ENCODE data around the gene CYGB. TPM values are rescaled to one million over a fixed set of nuclear protein-coding genes. Genes with fewer than 3 reads are reported as not detected.

Gene CYGB
- total and polyA plus RNA-seq, 2 of the 13 experiments (the other 11 are each of a cell fraction or from before 2014, with no cell fraction given) = 18.9 to 27.1 TPM

DNA sequence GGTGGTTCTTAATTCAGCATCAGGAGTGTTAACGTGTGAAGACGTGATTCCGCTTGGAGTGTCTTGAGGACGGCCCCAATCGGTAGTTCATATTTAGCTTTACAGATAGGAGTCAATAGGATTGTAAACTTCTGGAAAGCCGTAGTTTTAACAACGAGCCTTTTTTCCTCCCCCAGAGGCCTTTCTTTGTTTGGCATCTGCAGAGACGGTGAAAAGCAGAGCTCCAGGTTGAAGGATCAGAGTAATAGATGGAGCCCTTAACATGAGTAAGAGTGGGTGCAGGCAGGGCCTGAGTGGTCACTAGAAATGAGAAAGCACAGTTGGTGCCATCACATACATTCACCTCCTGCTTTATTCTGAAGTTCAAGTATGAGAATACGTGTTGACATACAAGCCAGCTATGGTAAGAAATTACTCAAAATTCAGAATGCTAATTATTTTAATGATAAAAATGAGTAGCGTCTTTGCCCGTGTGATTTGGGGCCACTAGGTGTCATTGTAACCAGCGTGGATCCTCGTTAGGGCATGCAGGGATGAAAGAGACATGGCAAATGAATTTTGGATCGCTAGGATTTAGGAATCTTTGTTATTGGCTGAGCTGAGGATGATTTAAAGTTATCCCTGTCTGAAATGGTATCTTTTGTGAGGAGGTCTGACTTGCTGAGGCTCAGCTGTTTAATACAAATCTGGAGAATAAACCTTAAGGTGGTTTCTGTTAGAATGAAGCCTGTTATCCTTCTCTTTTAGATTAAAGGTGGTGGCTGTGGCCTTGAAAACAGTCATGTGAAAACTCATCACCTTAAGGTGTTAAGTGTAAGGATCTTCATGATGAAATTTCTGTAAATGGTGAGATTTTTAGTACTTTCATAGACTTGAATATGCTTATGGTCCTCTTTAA is 20.9 kb upstream of the CYGB start (continued):
- no peak for TF ChIP-seq TAF15 (IDR thresholded peaks at IDR 0.05; ENCODE audit: low read depth, low read length, poor library complexity, severe bottlenecking)
- no peak for TF ChIP-seq ZNF737 (CRISPR knock-in tag; IDR thresholded peaks at IDR 0.05; ENCODE audit: borderline replicate concordance)
- TF ChIP-seq ZIK1 (CRISPR knock-in tag; IDR thresholded peaks at IDR 0.05; ENCODE audit: borderline replicate concordance, low read depth) = no peak
- no peak for TF ChIP-seq NFKBIZ (CRISPR knock-in tag; IDR thresholded peaks at IDR 0.05)
- no peak for TF ChIP-seq HES4 (CRISPR knock-in tag; IDR thresholded peaks at IDR 0.05; ENCODE audit: borderline replicate concordance)
- TF ChIP-seq, protein P1, sequence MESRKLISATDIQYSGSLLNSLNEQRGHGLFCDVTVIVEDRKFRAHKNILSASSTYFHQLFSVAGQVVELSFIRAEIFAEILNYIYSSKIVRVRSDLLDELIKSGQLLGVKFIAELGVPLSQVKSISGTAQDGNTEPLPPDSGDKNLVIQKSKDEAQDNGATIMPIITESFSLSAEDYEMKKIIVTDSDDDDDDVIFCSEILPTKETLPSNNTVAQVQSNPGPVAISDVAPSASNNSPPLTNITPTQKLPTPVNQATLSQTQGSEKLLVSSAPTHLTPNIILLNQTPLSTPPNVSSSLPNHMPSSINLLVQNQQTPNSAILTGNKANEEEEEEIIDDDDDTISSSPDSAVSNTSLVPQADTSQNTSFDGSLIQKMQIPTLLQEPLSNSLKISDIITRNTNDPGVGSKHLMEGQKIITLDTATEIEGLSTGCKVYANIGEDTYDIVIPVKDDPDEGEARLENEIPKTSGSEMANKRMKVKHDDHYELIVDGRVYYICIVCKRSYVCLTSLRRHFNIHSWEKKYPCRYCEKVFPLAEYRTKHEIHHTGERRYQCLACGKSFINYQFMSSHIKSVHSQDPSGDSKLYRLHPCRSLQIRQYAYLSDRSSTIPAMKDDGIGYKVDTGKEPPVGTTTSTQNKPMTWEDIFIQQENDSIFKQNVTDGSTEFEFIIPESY (CRISPR knock-in tag; IDR thresholded peaks at IDR 0.05) = no peak
- TF ChIP-seq, protein P2, sequence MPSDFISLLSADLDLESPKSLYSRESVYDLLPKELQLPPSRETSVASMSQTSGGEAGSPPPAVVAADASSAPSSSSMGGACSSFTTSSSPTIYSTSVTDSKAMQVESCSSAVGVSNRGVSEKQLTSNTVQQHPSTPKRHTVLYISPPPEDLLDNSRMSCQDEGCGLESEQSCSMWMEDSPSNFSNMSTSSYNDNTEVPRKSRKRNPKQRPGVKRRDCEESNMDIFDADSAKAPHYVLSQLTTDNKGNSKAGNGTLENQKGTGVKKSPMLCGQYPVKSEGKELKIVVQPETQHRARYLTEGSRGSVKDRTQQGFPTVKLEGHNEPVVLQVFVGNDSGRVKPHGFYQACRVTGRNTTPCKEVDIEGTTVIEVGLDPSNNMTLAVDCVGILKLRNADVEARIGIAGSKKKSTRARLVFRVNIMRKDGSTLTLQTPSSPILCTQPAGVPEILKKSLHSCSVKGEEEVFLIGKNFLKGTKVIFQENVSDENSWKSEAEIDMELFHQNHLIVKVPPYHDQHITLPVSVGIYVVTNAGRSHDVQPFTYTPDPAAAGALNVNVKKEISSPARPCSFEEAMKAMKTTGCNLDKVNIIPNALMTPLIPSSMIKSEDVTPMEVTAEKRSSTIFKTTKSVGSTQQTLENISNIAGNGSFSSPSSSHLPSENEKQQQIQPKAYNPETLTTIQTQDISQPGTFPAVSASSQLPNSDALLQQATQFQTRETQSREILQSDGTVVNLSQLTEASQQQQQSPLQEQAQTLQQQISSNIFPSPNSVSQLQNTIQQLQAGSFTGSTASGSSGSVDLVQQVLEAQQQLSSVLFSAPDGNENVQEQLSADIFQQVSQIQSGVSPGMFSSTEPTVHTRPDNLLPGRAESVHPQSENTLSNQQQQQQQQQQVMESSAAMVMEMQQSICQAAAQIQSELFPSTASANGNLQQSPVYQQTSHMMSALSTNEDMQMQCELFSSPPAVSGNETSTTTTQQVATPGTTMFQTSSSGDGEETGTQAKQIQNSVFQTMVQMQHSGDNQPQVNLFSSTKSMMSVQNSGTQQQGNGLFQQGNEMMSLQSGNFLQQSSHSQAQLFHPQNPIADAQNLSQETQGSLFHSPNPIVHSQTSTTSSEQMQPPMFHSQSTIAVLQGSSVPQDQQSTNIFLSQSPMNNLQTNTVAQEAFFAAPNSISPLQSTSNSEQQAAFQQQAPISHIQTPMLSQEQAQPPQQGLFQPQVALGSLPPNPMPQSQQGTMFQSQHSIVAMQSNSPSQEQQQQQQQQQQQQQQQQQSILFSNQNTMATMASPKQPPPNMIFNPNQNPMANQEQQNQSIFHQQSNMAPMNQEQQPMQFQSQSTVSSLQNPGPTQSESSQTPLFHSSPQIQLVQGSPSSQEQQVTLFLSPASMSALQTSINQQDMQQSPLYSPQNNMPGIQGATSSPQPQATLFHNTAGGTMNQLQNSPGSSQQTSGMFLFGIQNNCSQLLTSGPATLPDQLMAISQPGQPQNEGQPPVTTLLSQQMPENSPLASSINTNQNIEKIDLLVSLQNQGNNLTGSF (CRISPR knock-in tag; IDR thresholded peaks at IDR 0.05) = no peak
- TF ChIP-seq ZFP90 (CRISPR knock-in tag; IDR thresholded peaks at IDR 0.05; ENCODE audit: borderline replicate concordance) = 0 out of 2 replicates have a peak, but pooled peaks have one; percentile 15
- no peak for TF ChIP-seq ZNF768 (CRISPR knock-in tag; IDR thresholded peaks at IDR 0.05)
- TF ChIP-seq KAT2B (IDR thresholded peaks at IDR 0.05; ENCODE audit: borderline replicate concordance, low read depth, low read length) = no peak
- TF ChIP-seq, protein P3, sequence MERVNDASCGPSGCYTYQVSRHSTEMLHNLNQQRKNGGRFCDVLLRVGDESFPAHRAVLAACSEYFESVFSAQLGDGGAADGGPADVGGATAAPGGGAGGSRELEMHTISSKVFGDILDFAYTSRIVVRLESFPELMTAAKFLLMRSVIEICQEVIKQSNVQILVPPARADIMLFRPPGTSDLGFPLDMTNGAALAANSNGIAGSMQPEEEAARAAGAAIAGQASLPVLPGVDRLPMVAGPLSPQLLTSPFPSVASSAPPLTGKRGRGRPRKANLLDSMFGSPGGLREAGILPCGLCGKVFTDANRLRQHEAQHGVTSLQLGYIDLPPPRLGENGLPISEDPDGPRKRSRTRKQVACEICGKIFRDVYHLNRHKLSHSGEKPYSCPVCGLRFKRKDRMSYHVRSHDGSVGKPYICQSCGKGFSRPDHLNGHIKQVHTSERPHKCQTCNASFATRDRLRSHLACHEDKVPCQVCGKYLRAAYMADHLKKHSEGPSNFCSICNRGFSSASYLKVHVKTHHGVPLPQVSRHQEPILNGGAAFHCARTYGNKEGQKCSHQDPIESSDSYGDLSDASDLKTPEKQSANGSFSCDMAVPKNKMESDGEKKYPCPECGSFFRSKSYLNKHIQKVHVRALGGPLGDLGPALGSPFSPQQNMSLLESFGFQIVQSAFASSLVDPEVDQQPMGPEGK (CRISPR knock-in tag; IDR thresholded peaks at IDR 0.05) = no peak
- TF ChIP-seq, protein P4, sequence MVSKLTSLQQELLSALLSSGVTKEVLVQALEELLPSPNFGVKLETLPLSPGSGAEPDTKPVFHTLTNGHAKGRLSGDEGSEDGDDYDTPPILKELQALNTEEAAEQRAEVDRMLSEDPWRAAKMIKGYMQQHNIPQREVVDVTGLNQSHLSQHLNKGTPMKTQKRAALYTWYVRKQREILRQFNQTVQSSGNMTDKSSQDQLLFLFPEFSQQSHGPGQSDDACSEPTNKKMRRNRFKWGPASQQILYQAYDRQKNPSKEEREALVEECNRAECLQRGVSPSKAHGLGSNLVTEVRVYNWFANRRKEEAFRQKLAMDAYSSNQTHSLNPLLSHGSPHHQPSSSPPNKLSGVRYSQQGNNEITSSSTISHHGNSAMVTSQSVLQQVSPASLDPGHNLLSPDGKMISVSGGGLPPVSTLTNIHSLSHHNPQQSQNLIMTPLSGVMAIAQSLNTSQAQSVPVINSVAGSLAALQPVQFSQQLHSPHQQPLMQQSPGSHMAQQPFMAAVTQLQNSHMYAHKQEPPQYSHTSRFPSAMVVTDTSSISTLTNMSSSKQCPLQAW (CRISPR knock-in tag; IDR thresholded peaks at IDR 0.05) = no peak
- 0 out of 2 replicates have a peak, but pooled peaks have one; percentile 39 for TF ChIP-seq TP53 (CRISPR knock-in tag; conservative IDR thresholded peaks at IDR 0.05)
- no peak for TF ChIP-seq RORA (CRISPR knock-in tag; IDR thresholded peaks at IDR 0.05)
- no peak for TF ChIP-seq ZBTB3 (CRISPR knock-in tag; IDR thresholded peaks at IDR 0.05; ENCODE audit: borderline replicate concordance, low read depth)
- TF ChIP-seq RXRA (CRISPR knock-in tag; IDR thresholded peaks at IDR 0.05) = no peak
- TF ChIP-seq MTF1 (CRISPR knock-in tag; IDR thresholded peaks at IDR 0.05) = no peak
